Gastroesophageal sphincter (tissue), 3 donors: ENCODE results near the gene ADH5.

Source experiments
- CTCF ChIP-seq, 4 experiments: fragments of 200-600 bp in 2 of 4; fragments of 450-650 bp in 2 of 4; sonication (generic) in 1 of 4; IDR thresholded peaks; one replicate each; pipeline ENCODE4 v1.5.1; 2017 to 2019; ENCODE audit warnings: antibody characterized with exemption in 4 of 4, mild to moderate bottlenecking in 2 of 4, moderate library complexity in 2 of 4
- POLR2AphosphoS5 ChIP-seq: sonication (generic); formaldehyde crosslinking; IDR thresholded peaks from one replicate; pipeline ENCODE4 v1.6.1; 2017; ENCODE audit warnings: antibody characterized with exemption

- no peak for TF ChIP-seq CTCF (IDR thresholded peaks at IDR 0.05)
- TF ChIP-seq POLR2AphosphoS5 = no peak
These were observed 63.9 kb downstream of the ADH5 start for GRCh38 chr4:99024481-99025275.
